Hematopoietic multipotent progenitor cell treated with erythropoietin and hydrocortisone succinate and interleukin-3 and kit ligand, for 6 days (in vitro differentiated cells): Measurements from ENCODE around the gene A4GNT.
A peak's percentile ranks its signal among the peaks of the same experiment; 100 is the strongest.
"Not testable (repeated sequence)": the region's sequence is repeated elsewhere in the genome, so short reads cannot be mapped to it uniquely, and the experiment has no call there.

Experiments
- DNase-seq: peaks from one replicate; pipeline ENCODE4 v3.0.0-alpha.2; 2015

The A4GNT gene

DNA sequence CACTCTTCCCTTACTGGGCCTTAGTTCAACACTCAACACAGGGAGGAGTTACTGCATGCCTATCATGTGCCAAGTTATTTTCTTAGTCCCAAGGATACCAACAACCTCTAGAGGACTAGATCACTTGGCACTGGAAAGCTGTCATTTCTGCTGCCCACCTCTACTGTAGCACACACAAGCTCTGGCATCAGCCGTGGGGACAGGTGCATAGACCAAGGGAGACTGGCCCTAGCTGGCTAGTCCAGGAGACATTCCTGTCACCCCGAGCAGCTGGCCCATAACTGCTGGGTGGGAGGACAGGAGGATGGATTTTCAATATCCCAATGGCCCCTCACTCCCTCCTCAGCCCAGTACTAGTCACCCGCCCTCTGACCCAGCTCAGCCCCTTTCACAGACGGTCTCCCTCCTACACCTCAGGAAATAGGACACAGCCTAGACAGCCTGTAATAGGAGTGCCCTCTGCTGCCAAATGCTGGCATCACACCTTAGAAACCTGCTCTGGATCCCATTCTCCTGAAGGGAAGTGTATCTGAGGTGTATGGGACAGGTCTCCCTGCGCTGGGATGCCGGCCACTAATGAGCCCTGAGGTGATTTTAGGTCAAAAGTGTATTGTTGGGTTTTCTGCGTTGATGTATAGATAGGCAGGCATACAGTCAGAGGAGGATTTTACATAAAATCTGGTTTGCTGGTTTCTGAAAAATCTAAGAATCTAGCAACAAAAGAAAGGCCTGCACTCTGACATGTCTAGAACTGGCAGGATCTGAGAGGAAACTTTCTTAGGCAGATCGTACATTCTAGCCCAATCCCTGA is 13.4 kb downstream of the A4GNT start:
- DNase-seq: peak; percentile 73

DNA sequence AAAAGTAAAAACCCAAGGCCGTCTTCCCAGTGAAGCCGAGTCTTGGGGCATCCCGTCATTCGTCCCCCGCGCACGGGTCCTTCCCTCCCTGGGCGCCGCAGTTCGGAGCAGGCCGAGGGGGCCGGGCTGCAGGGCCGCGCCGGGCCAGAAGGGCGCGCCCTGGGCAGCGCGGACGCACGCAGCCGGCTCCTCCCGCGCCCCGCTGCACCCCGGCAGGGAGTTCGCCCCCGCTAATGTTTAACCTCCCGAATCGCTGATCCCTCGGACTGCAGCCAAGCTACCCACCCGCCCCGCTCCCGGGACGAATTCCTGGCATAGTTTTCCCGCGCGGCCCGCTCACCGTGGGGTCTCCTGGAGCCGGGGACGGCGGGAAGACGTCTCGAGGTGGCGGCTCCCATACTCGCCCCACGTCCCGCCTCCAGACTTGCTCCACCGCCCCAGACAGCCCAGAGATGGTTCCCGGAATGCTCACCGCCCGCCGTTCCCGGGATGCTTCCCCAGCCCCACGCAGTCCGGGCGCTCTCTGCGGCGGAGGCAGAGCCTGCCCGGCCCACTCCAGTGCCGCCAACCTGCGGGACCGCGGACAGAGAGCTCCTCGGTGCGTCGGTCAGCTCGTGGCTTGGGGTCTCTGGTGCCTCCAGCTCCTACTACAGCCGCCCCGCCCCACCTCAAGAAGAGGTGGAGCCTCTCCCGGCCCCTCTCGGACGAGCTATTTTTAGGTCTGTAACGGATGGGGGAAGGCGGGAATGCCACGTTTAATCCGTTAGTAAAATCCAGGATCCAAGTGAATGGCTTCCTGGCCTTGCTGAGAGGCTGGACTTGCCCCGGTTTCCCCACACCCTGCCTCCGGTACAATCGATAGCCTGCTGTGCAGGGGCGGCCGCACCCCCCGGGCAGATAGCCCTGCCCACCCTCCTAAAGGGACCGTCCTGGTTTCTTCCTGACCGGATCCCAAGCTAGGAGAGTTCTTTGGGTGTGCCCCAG is 16.9 kb downstream of the A4GNT start, which contains the start of gene DZIP1L:
Gene DZIP1L, minus strand, starts transcription at position 621 of the 984 bp plus-strand sequence. CDS start 11,637 bp downstream, outside the sequence.
- DNase-seq: peak; percentile 64

DNA sequence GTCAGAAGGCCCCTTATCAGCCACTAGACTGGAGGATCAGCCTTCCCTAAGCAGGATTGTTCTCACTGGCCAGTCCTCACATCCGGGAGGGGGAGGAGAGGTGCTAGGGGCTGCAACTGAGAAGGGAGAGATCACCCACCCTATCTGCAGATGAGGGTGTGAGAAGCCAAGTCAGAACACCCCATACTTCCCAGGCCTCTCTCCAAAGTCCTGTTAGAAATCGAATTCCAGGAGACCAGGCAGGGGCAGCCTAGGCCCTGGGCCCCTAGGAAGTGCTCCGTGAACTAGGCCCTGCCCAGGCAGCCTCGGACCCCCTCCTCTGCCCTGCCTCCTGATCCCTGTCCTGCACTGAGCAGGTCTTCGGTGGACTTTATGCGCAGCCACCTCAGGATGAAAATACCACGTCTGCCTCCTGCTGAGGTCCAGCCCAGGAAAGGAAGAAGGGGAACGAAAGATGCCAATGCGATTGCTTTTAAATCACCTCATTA is 17.7 kb downstream of the A4GNT start:
- no peak for DNase-seq

DNA sequence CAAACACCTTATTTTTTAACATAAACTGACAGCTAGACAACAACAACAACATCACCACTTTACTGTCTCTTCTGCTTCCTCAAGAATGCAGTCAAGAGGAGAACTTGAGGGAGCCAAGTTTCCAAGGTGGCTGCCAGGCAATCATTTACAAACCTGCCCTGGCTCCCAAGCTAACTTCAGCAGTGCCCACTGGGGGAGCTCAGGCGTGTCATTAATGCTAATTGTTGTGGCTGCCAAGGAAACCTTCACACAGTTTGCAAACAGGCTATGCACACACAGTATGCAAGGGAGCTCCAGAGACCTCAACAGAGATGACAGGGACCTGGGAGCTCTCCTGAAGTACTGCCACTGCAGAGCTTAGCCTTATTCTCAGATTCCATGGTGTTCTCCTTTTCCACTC is 18.9 kb downstream of the A4GNT start:
- peak; percentile 35 for DNase-seq

DNA sequence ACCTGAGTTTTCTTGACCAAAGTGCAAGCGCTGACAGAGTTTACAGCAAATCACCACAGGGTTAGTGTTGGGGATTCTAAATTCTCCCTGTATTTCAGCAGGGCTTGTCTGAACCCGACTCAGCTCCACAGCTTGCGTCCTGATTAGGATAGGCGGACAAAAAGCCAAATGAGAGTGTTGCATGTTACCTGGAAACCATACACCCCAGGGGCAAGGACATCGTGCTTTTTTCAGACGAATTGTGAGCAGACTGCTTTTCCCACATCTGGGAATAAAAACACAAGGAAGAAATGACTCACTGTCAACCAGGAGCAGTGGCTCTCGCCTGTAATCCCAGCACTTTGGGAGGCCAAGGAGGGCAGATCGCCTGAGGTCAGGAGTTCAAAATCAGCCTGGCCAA is 19.8 kb downstream of the A4GNT start:
- DNase-seq: no peak

DNA sequence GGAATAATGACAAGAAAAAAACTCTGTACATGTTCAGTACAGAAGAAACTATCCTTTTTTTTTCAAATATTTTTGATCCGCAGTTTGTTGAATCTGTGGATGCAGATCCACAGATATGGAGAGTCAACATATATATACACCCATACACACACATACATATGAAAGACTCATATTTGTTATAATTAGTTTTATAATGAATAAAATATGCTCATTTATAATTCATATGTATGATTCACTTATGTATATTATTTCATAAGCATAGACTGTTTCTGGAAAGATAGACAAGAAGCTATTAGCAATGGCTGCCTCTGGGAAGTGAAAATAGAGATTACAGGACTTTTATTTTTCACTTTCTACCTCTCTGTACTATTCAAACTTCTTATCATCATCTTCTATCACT is 26.6 kb downstream of the A4GNT start:
- no peak for DNase-seq

DNA sequence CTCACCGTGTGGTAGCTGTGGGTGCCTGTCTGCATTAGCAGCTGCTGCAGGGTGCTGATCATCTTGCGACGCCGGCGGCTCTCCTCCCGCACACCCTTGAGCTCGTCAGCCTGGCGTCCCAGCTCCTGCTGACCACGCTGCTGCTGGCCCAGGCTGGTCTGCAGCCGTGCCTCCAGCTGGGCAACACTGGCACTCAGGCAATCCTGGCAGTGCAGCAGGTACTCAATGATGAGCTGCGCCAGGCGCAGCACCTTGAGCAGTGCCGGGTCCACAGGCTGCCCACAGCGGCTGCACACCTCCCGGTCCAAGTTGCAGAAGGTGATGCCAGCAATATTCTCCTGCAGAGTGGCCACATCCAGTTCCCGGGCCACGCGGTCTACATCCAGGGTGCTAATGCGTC is 28.7 kb downstream of the A4GNT start:
- no peak for DNase-seq

DNA sequence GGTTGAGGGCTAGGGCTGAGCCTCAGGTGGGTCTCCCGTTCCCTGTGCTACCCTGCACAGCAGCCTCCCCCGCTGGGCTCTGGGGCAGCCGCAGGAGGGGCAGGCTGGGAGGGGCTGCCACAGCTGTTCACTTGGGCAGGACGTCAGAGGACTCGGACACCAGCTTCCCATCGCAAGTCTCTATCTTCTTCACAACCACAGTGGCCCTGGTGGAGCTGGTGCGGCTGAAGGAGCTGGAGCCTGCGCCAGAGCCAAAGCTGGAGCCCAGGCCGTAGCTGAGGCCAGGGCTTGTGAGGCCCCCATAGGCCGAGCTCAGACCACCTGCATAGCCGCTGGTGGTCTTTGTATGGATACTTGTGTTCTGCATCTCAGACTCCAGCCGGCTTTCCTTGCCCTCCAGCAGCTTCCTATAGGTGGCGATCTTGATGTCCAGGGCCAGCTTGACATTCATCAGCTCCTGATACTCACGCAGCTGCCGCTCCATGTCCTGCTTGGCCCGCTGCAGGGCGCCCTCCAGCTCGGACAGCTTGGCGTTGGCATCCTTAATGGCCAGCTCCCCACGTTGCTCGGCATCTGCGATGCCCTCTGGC is 30.7 kb downstream of the A4GNT start:
- DNase-seq: peak; percentile 23

DNA sequence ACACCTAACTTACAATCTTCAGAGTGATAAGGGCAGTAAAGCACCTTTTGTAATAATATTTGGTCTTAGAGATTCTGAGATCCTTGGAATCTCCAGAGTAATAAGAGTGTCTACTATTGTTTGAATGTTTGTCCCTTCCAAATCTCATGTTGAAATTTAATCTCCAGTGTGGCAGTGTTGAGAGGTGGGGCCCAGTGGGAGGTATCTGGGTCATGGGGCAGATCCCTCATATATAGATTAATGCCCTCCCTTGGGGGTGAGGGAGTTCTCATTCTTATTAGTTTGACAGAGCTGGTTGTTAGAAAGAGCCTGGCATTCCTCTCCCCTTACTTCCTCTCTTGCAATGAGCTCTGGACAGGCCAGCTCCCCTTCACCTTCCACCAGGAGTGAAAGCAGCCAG is 32.8 kb downstream of the A4GNT start:
- no peak for DNase-seq

DNA sequence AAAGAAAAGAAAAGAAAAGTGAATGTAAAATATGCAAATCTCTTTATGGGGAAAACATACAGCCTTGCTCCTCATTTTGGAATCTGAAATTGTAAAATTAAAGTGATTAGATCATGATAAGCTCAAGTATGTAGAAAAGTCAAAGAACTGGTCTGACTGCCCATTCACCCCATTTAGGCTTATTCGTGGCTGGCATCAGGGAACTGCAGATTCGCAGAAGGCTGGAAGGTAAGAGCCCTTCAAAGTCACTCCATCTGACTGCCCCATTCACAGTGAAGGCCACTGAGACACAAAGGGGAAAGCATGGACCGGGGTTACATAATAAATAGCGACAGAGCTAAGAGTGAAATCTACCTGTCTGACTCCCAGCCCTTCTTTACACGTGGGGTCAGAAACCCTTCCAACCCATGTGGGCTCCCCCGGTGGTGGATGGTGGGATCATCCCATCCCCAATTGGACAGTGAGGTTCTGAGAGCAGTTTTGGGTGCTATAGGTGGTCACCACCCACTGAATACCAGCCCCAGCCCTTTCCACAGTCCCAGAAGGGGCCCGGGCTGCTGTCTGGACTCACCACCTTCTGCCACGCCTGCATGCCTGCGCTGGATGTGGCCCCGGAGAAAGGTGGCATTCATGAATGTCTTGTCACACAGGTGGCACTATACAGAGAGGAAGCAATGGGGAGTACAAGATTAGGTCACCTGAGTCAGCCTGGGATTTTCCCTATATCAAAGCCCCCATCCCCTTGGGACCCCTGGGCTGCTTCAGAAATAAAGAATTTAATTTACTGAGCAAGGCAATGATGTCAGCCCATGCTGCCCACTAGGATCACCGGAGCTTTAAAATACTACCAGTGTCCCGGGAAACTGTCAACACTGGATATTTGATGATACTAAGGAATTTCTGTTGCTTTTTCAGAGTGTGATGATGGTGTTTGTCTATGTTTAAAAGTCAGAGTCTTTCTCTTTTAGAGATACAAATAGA is 34.7 kb downstream of the A4GNT start:
- DNase-seq: peak; percentile 29

DNA sequence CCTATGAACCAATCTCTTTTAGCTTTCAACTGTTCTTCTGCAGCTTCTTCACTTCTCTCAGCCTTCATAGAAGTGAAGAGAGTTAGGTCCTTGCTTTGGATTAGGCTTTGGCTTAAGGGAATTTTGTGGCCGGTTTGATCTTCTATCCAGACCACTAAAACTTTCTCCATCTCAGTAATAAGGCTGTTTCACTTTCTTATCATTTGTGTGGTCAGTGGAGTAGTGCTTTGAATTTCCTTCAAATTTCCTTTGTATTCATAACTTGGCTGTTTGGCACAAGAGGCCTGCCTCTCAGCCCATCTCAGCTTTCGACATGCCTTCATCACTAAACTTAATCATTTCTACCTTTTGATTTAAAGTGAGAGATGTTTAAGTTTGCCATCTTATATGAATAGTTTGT is 38.5 kb downstream of the A4GNT start:
- no peak for DNase-seq

DNA sequence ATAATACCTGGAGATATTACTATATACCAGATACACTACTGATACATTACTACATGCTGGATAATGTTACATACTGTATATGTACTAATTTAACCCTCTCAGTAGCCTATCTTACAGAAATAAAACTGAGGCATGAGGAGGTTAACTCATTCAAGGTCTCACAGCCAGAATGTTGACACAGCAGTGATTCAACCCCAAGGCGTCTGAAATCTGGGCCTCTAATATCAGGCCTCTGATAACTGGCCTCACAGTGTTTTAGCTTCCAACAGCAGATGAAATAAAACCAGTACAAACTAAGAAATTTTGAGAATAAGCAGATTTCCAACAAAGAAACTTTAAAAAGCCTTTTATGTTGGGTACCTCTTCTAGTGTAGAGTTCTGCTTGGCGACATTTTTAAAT is 40.2 kb downstream of the A4GNT start:
- no peak for DNase-seq

DNA sequence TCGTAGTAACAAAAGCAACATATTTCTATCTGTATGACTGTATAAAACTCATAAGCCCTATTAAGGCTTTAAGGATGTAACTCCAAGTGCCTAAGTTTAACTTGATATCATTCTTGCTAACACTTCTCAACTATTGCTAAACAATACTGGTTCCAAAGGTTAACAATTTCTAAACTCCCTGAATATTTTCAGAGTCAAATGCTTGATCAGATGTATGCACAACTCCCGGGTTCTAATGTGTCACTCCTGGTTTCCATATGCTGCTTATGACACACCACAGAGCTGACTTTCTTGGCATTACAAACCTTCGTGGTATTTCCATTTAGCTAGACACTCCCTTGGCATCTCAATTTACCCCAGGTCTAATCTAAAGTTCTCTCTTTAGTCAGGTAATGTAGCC is 43.1 kb downstream of the A4GNT start:
- no peak for DNase-seq

DNA sequence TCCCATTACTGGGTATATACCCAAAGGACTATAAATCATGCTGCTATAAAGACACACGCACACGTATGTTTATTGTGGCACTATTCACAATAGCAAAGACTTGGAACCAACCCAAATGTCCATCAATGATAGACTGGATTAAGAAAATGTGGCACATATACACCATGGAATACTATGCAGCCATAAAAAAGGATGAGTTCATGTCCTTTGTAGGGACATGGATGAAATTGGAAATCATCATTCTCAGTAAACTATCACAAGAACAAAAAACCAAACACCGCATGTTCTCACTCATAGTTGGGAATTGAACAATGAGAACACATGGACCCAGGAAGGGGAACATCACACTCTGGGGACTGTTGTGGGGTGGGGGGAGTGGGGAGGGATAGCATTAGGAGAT is 46.4 kb downstream of the A4GNT start:
- DNase-seq: not testable (repeated sequence)

DNA sequence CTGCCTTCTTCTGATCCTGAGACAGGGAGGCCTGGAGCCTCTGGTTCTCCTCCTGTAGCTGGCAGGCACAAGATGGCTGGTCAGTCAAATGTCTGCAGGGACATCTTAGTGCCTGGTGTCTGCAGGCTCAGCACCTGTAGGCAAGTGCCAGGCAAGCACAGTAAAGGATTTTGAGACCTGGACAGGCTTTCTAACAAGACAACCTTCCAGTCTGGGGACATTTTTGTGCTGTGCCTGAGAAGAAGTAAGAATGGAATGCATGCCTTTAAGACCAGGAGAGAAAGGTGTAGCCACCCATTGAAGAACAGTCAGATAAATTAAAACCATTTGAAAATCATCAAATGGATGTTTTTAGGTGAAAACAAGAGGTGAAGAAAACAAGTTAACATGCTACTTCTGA is 48.0 kb downstream of the A4GNT start:
- DNase-seq: no peak

DNA sequence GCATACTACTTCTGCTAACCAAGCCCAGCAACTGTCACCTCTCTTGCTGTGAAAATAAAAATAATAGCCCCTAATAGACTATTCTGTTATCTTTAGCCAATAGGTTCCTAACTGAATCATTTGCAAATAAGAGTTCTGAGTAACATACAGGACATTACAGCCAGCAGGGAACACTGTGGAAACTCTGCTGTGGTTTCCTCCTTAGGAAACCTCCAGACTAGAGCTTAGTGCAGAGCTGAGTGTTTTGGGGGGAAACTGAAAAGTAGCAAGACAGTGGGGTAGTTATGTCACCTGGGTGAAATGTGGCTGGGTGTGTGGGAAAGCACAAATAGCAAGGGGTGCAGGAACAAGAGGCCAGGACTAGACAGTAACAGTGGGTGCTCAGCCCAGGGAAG is 49.2 kb downstream of the A4GNT start:
- no peak for DNase-seq

DNA sequence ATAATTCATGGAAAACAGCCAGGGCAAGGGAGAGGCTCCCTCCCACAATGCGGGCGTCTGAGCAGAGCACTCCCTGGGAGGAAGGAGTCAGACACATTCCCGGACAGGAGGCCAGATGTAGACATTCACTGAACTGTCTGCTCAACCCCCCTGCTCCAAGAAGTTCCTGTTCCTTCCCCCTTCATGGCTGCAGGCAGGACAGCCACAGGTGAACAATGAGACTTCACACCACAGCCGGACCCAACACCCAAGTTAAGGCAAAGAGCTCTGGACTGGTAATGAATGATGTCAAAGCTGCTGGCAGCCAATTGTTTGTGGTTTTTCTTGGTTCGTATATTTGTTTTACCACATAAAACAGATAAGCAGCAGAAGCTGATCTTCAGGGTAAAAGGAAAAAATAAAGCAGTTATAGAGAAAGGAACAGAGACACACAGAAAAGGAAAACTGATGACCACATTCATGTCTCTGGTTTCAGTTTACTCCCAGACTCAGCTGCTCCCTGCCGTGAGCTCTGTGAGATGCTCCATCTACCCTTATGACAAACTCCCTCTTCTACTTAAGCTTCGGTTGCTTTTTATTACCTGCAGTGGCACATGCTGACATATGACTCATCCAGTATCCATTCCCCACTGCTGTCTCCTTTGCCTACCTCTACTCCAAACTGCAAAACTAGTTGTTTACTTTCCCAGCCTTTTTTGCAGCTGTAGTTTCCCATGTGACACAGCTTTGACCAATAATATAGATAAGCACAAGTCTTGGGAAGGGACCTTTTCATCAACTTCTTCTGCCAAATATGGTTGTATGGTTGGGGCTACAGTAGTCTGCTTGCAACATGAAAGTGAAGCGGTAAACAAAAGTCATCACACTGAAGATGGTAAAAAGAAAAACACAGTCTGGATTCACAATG is 49.9 kb downstream of the A4GNT start:
- peak; percentile 55 for DNase-seq

DNA sequence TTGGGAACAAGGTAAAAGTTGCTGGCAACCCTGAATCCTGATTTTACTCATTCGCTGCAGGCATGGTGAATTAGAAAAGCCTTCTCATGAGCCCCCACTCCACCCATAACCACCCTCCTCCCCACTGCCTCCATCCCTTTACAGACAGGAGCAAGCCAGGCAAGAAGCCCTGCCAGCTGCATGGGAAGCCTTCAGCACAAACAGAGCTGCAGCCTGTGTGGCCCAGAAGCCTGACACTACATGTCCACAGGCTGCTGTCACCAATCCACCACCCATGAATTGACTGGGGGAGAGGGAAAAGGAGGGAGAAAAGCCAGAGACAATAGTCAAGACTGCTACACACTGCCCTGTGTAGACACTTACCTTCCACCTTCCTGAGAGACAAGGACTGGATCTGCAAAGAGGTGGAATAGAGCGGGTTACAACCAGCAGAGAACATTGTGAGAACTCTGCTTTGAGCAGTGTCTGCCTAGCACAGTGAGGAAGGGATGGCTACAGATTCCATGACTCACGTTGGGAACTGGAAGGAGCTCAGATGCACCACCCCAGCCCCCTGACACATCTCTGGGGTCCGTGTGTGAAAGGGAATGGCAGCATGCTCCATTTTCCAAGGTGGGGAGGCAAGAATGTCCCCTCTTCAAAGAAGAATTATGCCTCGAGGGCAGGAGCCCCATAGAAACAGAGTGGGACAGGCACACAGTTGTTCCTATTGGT is 50.7 kb downstream of the A4GNT start:
- DNase-seq: no peak

DNA sequence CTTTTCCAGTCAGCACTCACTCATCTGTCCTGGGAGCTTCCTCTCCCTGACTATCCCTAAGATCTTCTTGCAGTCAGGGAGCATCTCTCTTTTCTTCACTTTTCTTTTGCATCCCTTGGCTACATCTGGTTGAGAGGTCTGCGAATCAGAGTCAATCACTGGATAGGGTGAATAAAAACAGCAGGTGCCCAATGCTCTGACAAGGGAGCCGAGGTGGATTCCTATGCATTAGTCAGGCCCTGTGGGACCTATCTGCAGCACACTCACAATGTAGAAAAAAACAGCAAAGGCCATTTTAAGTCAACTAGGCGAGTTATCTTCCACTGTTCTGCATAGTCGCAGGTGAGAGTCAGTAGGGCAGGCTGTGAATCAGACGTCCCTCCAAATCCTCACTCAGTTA is 52.3 kb downstream of the A4GNT start:
- DNase-seq: no peak

DNA sequence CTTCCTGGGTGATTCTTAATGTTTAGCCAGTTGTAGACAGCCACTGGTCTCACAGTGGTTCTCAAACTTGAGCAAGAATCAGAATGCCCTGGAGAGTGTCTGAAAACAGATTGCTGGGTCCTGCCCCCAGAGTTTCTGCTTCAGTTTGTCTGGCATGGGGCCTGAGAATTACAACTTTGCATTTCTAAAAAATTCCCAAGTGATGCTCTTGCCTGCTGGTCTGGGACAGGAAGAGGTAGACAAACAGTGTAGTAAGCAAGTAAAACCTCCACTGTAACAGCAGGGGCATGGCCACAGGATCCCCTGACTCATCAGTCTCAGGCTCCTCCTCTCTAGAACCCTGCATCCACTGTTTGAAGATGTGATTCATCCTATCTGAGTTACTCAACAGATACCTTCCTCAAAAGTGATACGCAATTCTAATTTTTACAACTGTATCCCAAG is 53.3 kb downstream of the A4GNT start:
- DNase-seq: no peak
